Activated CD4-positive, alpha-beta T cell treated with anti-CD3 and anti-CD28 coated beads, Interleukin-2, amount 10 ng/mL, durations not matched to agents 24 days and 14 days (primary cell): ENCODE results near the gene KRABD2.
"Not testable (repeated sequence)": the region's sequence is repeated elsewhere in the genome, so short reads cannot be mapped to it uniquely, and the experiment has no call there.

Experiments used
- DNase-seq: peaks from one replicate; pipeline ENCODE4 v3.0.0; 2022
- H3K27ac Mint-ChIP-seq: one replicate; pipeline ENCODE4 v1.8.0; 2022; ENCODE audit warnings: mild to moderate bottlenecking, mixed read lengths
- H3K27me3 Mint-ChIP-seq: one replicate; pipeline ENCODE4 v1.8.0; 2022; ENCODE audit warnings: mixed read lengths
- H3K36me3 Mint-ChIP-seq: one replicate; pipeline ENCODE4 v1.8.0; 2022; ENCODE audit warnings: low read depth, mild to moderate bottlenecking, mixed read lengths
- H3K4me1 Mint-ChIP-seq: one replicate; pipeline ENCODE4 v1.8.0; 2021; ENCODE audit warnings: mixed read lengths
- H3K4me3 Mint-ChIP-seq: one replicate; pipeline ENCODE4 v1.8.0; 2022; ENCODE audit warnings: mild to moderate bottlenecking, moderate library complexity, mixed read lengths
- H3K9me3 Mint-ChIP-seq: one replicate; pipeline ENCODE4 v1.8.0; 2021; ENCODE audit warnings: mixed read lengths
- intact Hi-C: fragments of 100-400 bp; cut with micrococcal nuclease; formaldehyde crosslinking; loops from one replicate; pipeline ENCODE4 v1.15.1; 2023

Gene KRABD2

DNA sequence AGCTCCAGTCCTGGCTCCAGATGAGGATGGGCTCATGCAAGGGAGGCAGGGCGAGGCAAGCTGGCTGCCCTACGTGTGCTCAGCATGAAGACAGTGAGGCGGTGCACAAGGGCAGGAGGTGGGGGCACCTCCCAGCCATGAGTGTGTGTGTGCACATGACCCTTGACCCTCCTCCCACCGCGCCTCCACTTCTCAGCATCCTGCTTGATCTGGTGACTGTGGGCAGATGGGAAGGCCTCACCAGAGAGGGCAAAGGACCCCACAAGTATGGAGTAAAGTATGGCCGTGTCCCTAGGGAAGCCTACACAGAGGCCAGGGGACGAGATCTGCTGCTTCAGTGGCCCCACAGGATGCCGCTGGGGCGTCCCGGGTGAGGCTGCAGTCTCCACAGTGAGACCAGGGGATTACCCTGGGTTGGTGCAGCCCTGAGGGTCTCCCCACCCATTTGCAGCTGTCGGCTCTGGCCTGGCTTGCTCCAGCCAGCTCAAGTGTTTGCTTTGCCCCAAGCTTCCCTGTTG lies 29.1 kb upstream of the KRABD2 start:
- no peak for DNase-seq
- Mint-ChIP-seq H3K27me3 (peaks cover 9% of the 10 kb centered on the region), H3K27ac (no peak overlapping the region), H3K4me3 (no peak overlapping the region), H3K9me3 (no peaks in the 10 kb centered on the region), H3K4me1 (peaks cover 7% of the 10 kb centered on the region), H3K36me3 (no peaks in the 10 kb centered on the region)
- intact Hi-C loops, result no loop called here

DNA sequence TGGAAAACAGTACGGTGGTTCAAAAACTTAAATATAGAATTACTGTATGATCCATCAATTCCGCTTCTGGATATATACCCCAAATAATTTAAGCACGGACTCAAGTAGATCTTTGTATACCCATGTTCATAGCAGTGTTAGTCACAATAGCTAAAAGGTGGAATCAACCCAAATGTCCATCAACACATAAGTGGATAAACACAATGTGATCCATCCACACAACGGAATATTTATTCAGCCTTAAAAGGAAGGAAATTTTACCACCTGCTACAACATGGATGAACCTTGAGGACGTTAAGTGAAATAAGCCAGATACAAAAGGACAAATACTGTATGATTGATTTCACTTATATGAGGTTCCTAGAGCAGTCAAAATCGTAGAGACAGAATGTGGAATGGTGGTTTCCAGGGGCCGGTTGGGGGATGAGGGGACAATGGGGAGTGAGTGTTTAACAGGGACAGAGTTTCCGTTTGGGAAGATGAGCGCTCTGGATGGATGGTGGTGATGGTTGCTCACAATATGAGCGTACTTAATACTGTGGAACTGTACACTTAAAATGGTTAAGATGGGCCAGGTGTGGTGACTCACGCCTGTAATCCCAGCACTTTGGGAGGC lies 26.5 kb upstream of the KRABD2 start:
- intact Hi-C loops, result no loop called here
- Mint-ChIP-seq H3K9me3 (no peaks in the 10 kb centered on the region), H3K4me3 (no peak overlapping the region), H3K36me3 (no peaks in the 10 kb centered on the region), H3K27me3 (peaks cover 15% of the 10 kb centered on the region), H3K4me1 (no peaks in the 10 kb centered on the region), H3K27ac (no peak overlapping the region)
- DNase-seq, result no peak

DNA sequence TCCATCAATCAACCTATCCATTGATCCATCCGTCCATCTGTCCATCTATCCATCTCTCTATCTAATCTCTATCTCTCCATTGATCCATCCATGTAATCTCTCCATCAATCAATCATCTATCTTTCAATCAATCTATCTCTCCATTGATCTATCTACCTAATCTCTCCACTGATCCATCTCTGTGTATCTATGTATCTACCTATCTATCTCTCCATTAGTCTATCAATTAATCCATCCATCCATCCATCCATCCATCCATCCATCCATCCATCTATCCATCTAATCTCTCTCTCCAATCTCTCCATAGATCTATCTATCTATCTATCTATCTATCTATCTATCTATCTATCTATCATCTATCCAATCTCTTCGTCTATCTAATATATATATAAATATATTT lies 24.6 kb upstream of the KRABD2 start:
- no peaks in the 10 kb centered on the region for H3K4me1 Mint-ChIP-seq
- intact Hi-C loops, result no loop called here
- H3K36me3 Mint-ChIP-seq, result no peaks in the 10 kb centered on the region
- no peaks in the 10 kb centered on the region for H3K9me3 Mint-ChIP-seq
- H3K27me3 Mint-ChIP-seq, result peaks cover 25% of the 10 kb centered on the region
- no peak for DNase-seq
- no peak overlapping the region for H3K27ac Mint-ChIP-seq
- no peak overlapping the region for H3K4me3 Mint-ChIP-seq

DNA sequence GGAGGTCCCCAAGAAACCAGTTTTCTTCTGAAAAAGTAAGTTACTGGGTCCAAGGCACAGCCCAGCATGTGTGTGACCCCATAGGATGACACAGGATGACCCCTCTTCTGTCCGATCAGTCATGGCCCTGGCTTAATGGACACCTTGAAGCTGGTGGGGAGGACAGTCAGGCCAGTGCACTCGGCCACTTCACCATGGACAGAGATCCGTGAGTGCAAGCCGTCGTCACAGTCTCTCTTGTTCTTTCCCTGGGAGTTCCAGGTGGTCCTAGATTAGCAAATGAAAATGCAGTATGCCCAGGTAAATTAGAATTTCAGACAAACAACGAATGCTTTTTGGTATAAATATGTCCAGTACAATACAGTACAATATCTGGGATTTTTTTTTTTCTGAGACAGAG lies 22.5 kb upstream of the KRABD2 start:
- no peak overlapping the region for H3K27ac Mint-ChIP-seq
- intact Hi-C loops, result no loop called here
- DNase-seq, result no peak

DNA sequence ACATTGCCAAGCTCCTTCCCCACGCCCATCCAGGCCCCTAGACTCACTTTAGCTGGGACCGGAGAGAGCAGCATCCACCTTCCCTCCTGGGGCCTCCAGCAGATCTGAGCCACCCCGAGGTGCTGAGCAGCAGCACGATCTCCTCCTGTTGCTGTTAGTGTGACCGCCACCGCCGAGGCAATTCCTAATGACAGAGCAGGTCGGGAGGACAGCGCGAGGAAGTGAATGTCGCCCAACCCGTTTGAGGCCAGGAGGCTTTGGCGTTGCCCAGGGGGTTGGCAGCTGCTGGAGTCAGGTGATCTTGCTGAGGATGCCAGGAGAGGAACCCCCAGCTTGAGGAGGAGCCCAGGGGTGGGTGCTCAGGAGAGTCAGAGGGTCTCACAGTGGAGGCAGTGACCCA lies 21.1 kb upstream of the KRABD2 start, which contains the start of gene RNF222:
Gene RNF222 (minus strand): TSS at position 192 of the 400 bp plus-strand sequence. CDS start 4,366 bp downstream, outside the sequence.
- H3K9me3 Mint-ChIP-seq, result no peaks in the 10 kb centered on the region
- intact Hi-C loops, result no loop called here
- H3K27ac Mint-ChIP-seq, result peak within 1 kb of the TSS; percentile 21
- no peaks in the 10 kb centered on the region for H3K36me3 Mint-ChIP-seq
- H3K27me3 Mint-ChIP-seq, result peaks cover 35% of the 10 kb centered on the region
- H3K4me1 Mint-ChIP-seq, result peaks cover 9% of the 10 kb centered on the region
- DNase-seq, result no peak
- H3K4me3 Mint-ChIP-seq, result no peak within 1 kb of the TSS

More for the DNA sequence above, 22.5 kb upstream of the KRABD2 start:
- H3K27me3 Mint-ChIP-seq, result peaks cover 38% of the 10 kb centered on the region
- peaks cover 2% of the 10 kb centered on the region for H3K4me1 Mint-ChIP-seq
- H3K4me3 Mint-ChIP-seq, result no peak overlapping the region
- H3K36me3 Mint-ChIP-seq, result no peaks in the 10 kb centered on the region
- no peaks in the 10 kb centered on the region for H3K9me3 Mint-ChIP-seq

DNA sequence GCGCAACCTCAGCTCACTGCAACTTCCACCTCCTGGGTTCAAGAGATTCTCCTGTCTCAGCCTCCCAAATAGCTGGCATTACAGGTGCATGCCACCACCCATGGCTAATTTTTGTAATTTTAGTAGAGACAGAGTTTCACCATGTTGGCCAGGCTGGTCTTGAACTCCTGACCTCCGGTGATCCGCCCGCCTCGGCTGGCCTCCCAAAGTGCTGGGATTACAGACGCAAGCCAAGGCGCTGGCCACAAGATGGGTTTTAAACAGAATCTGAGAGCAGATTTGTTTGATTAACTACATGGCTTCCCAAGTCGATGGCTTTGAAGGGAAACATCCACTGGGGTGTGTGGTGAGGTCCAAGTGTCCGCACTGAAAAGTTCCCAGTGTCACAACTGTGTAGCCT lies 18.0 kb upstream of the KRABD2 start:
- peaks cover 29% of the 10 kb centered on the region for H3K27me3 Mint-ChIP-seq
- DNase-seq, H3K27ac Mint-ChIP-seq, H3K9me3 Mint-ChIP-seq, H3K4me1 Mint-ChIP-seq, intact Hi-C loops, H3K36me3 Mint-ChIP-seq, H3K4me3 Mint-ChIP-seq: not testable (repeated sequence)

DNA sequence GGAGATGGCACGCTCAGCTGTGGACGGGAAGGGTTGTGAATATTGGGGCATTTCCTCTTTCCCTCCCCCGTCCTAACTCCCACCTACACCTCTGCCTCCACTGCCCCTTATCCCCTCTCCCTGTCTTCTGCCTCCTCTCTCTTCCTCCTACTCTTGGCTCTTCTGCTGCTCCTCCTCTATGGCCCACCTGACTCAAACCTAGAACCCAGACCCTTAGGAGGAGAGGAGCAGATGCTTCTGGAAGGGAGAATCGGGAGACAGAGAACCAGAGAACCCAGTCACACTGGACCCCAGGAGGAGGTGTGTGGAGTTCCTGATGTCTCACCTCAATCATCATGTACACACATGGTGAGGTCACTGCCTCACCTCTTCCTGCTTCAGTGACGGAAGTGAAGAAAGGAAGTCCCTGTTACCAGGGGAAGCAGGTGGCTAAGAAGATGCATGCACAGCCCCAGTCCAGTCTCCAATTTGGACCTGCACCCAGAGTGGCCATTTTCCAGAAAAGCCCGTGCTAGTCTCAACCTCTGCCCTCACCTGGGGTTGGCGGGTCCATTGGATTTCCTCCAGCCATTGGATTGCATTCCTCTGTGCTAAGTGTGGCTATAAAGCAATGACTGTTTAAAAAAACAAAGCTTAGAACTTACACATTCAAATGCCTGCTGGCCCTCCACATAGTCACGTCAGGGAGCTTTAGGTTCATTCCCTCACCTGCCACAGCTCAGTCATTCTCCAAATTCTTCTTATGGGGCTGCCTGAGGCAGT lies 17.1 kb upstream of the KRABD2 start:
- H3K4me3 Mint-ChIP-seq, result peak overlapping the region; percentile 40

DNA sequence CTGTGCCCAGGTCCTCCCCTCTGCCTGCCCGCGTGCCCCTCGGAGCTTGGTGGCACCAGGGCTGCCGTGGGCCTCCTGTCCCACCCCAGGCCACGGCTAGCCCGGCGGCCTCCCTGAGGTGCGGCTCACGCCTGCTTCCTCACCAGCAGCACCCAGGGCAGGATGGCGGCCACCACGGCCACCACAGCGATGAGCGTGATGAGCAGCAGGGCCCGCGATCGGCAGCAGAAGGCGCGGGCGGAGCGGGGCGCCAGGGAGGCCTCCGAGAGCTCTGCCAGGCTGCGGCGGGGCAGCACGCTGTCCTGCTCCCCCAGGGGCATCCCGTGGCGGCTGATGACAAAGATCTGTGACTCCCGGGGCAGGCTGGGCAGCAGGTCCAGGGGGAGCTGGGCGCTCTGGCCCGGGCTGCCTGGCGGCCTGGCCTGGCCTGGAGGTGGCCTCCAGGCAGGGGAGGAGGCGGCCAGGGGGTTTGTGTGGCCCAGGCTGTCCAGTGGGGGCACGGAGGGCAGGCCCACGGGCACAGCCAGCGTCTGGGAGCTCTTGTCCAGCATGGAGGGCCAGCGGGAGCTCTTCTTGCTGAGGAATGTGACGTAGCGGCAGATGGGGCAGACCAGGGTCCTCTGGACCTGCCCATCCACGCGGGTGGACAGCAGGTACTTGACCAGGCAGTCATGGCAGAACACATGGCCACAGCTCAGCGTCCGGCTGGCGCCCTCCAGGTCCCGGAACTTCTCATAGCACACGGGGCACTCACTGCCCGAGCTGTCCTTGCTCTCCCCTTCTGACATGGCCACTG lies 16.4 kb upstream of the KRABD2 start:
- peaks cover 22% of the 10 kb centered on the region for H3K27me3 Mint-ChIP-seq
- DNase-seq, result no peak
- intact Hi-C loops, result no loop called here
- H3K9me3 Mint-ChIP-seq, result no peaks in the 10 kb centered on the region
- peaks cover 9% of the 10 kb centered on the region for H3K4me1 Mint-ChIP-seq
- H3K36me3 Mint-ChIP-seq, result no peaks in the 10 kb centered on the region
- H3K27ac Mint-ChIP-seq, result no peak overlapping the region
- no peak overlapping the region for H3K4me3 Mint-ChIP-seq

More for the DNA sequence above, 17.1 kb upstream of the KRABD2 start:
- Mint-ChIP-seq H3K9me3 (no peaks in the 10 kb centered on the region), H3K27me3 (peaks cover 29% of the 10 kb centered on the region), H3K36me3 (no peaks in the 10 kb centered on the region), H3K27ac (peak overlapping the region; percentile 81), H3K4me1 (peaks cover 9% of the 10 kb centered on the region)
- DNase-seq, result peak; percentile 77
- intact Hi-C loops, result no loop called here

DNA sequence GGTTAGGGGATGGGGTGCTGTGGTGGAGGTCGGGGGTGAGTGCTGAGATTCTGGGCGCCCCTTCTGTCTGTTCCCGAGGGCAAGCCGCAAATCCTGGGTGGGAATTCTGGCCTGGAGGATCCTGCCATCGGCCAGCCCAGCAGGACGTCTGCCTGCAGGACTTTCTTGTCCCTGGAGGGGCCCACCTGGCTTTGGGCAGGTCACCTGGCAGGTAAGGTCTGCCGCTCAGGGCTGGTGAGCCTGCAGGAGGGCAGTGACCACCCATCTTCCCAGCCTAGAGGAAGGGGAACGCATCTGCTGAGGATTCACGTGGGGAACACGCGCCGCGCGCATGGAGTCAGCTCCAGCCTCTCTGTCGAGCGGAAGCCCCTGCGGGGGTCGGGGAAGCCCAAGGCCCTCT lies 15.8 kb upstream of the KRABD2 start:
- Mint-ChIP-seq H3K36me3 (no peaks in the 10 kb centered on the region), H3K27me3 (peaks cover 17% of the 10 kb centered on the region), H3K9me3 (no peaks in the 10 kb centered on the region), H3K27ac (no peak overlapping the region), H3K4me1 (peaks cover 9% of the 10 kb centered on the region), H3K4me3 (no peak overlapping the region)
- no peak for DNase-seq
- intact Hi-C loops, result no loop called here

DNA sequence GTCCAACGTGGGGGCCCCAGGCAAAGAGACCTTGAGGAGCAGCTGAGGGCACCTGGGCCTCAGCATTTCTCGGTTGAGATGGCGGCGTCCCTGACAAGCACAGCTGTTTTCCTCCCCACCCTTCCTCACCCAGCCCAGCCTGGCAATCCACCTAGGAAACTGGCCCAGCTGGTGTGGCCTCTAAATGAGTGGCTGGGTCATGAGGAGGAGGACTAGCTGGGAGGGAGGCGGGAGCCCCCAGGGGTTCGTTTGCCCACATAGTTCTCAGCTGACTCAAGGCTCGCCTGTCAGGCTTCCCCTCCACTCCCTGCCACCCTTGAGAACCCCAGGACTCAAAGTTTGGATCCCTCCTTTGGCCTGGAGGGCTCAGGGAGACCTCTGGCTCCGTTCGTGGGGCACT lies 15.2 kb upstream of the KRABD2 start:
- no peaks in the 10 kb centered on the region for H3K9me3 Mint-ChIP-seq
- H3K4me3 Mint-ChIP-seq, result no peak overlapping the region
- H3K27ac Mint-ChIP-seq, result no peak overlapping the region
- peaks cover 16% of the 10 kb centered on the region for H3K27me3 Mint-ChIP-seq
- H3K36me3 Mint-ChIP-seq, result no peaks in the 10 kb centered on the region
- peaks cover 10% of the 10 kb centered on the region for H3K4me1 Mint-ChIP-seq
- no peak for DNase-seq
- intact Hi-C loops, result no loop called here

DNA sequence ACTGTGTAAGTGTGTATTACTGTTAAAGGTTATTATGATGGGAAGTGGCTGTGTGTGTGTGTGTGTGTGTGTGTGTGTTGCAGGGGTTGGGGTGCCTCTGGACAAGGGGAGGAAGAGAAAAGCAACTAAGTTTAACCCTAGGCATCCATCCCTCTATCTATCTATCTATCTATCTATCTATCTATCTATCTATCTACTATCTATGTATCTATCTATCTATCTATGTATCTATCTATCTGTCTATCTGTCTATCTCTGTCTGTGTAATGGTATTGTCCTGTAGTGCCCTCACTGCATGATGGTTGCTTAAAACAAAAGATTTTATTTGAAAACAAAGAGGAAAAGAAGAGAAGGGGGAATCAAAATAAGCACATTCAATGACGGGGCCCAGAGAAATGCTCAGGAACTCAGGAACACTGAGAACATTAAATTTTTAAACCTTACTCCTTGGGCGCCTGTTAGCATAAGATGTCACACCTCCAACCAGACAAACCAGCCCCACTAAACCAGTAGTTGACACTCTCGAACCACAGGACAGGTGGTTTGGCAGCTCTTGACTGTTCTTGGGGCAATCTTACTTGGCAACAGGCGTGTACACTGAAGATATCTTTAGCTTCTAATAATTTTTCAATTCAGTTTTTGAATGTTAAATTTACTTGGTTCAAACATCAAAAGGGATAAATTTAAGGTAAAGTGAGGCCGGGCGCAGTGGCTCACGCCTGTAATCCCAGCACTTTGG lies 11.6 kb upstream of the KRABD2 start:
- H3K27me3 Mint-ChIP-seq, result no peaks in the 10 kb centered on the region
- H3K4me3 Mint-ChIP-seq, result no peak overlapping the region
- peaks cover under 1% of the 10 kb centered on the region for H3K36me3 Mint-ChIP-seq
- no peak for DNase-seq
- no peak overlapping the region for H3K27ac Mint-ChIP-seq
- H3K9me3 Mint-ChIP-seq, result no peaks in the 10 kb centered on the region
- H3K4me1 Mint-ChIP-seq, result peaks cover 14% of the 10 kb centered on the region
- intact Hi-C loops, result loop anchor here (10.0 kb wide), 2 partner anchors 263 to 507 kb away; partner anchors contain the start of gene HES7

DNA sequence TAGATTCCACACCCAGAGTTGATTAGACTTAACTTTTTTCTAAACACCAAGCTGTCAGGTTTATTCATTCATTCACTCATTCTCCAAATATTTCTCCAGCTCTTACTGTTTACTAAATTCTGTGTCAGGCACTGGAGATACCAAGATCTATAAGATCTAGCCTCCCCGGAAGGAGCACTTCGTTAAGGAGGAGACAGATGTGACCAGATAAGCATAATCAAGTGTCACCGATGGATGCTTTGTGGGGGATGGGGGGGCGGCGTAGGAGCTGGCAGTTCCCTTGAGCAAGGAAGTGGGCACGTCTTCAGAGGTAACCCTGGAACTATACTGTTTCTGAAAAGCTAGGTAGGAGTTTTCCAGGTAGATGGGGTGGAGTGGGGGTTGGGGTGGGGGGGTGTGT lies 10.3 kb upstream of the KRABD2 start:
- H3K4me1 Mint-ChIP-seq, result peaks cover 18% of the 10 kb centered on the region
- H3K9me3 Mint-ChIP-seq, result no peaks in the 10 kb centered on the region
- no peak for DNase-seq
- peak overlapping the region; percentile 20 for H3K4me3 Mint-ChIP-seq
- H3K27ac Mint-ChIP-seq, result no peak overlapping the region
- intact Hi-C loops, result loop anchor here (10.0 kb wide), 2 partner anchors 262 to 508 kb away; partner anchors contain the start of gene HES7
- H3K36me3 Mint-ChIP-seq, result peaks cover 13% of the 10 kb centered on the region
- H3K27me3 Mint-ChIP-seq, result no peaks in the 10 kb centered on the region

DNA sequence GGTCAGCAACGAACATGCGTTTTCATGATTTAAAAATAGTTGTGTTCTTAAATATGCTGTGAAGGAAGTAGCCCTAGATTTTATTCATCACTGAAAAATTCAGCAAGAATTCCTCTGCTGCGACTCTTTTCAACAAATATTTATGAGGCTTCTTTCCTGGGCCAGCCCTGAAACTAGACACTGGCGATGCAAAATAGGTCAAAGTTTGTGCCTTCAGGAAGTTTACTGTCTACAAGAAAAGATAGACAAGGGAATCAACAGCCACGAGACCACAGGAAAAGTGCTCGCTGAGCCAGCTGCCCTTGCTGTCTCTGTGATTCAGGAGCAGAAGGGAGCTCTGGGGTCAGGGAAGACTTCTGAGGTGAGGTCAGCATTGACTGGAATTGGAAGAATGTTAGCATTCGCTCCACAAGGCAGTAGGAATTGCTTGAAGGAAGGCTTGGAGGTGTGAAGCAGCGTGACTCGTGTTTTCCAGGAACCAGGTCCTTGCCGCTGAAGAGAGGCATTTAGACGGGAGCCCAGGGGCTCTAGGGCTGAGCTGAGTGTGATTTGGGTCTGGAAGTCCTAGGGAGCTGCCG lies 8.4 kb upstream of the KRABD2 start:
- Mint-ChIP-seq H3K27me3 (no peaks in the 10 kb centered on the region), H3K9me3 (no peaks in the 10 kb centered on the region), H3K36me3 (peaks cover 32% of the 10 kb centered on the region), H3K4me3 (peak overlapping the region; percentile 99), H3K4me1 (peaks cover 30% of the 10 kb centered on the region), H3K27ac (peak overlapping the region; percentile 95)
- intact Hi-C loops, result loop anchor here (10.0 kb wide), 2 partner anchors 260 to 510 kb away; partner anchors contain the start of gene HES7
- no peak for DNase-seq
